Measurements from ENCODE around the gene OR13J1.

The OR13J1 gene

DNA sequence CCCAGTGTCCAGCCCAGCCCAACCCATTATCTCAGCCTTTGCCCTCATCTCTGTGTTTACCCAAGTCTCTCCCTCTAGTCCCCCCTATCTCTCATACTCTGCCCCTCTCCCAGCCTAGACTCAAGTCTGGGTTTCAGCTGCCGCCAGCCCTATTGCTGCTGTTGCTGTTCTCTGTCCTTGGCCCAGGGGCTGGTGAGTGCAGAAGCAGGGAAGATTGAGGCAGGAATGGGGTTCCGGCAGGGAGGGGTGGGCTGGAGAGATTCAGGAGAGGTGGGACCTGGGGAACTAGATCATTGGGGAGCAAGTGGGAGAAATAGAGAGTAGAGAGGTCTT, 40.5 kb downstream of the OR13J1 start:
- DNase-seq, result no peak

DNA sequence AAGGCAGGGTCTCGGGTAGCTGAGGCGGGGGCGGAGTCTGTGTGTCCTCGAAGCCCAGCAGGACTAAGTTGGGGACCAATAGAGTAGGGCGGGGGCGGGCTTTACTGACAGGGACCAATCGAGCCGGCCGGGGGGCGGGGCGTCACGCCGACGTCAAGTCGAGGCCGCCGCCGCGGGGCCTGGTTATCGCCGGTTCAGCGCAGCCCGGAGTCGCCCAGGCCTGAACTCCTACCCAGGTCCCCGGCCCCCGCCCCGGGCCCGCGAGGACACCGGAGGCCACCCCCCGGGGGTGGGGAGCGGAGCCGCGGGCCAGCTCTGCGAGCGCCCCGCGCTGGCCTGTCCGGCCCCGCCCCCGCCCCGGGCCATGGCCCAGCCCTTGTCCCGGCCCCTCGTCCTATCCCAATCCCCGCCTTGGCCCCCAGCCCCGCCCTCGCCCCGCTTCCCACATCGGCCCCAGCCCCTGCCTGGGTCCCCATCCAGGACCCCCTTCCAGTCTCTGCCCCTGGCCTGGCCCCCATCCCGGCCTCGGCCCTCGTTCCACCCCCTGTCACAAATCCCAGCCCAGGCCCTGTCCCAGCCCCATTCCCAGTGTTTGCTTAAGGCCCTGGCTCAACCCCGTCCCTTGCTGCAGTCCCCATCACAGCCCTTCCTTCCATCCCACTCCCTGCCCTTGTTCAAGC, 41.0 kb downstream of the OR13J1 start, which contains the start of gene TMEM8B:
TSS of gene TMEM8B (plus strand) at position 145 of the 680 bp plus-strand sequence. CDS start at position 365, 220 bp downstream.
- peak; percentile 90 for DNase-seq

DNA sequence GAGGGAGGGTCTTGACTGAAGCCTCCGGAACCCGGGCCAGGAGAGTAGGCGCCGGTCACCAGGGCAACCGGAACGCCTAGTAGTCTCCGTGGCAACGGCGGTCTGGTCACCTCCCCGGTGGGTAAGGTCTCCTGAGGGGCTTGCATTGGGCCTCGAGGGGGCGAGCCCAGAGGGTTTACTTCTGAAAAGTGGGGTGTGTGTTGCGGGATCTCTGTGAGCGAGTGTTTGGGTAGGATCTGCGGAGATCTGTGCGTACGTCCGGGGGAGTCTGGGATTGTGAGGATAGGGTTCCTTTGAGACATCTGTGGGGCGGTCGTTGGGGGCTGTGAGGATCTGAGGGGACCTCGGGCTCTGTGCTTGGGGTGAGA, 41.5 kb downstream of the OR13J1 start, which contains the start of gene FAM221B:
TSS of gene FAM221B (minus strand) at position 17 of the 368 bp plus-strand sequence. CDS start 2,571 bp downstream, outside the sequence.
- DNase-seq, result no peak

DNA sequence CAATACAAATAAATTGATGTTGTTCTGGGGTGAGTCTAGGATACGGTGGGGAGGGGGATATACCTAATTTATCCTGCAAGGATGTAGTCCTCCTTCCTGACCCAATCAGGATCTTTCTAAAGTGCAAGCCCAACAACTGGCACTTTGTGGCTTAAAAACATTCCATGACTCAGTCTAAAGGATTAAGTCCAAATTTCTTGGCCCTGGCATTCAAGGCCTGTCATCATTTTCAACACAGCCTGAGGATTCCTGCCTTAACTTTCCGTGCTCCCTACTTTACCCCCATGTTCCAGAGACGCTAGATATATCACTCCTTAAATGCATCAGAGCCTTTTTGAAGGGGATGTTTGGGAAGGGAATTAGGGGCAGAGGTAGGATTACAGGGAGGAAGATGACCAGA, 42.7 kb downstream of the OR13J1 start:
- peak; percentile 70 for DNase-seq

DNA sequence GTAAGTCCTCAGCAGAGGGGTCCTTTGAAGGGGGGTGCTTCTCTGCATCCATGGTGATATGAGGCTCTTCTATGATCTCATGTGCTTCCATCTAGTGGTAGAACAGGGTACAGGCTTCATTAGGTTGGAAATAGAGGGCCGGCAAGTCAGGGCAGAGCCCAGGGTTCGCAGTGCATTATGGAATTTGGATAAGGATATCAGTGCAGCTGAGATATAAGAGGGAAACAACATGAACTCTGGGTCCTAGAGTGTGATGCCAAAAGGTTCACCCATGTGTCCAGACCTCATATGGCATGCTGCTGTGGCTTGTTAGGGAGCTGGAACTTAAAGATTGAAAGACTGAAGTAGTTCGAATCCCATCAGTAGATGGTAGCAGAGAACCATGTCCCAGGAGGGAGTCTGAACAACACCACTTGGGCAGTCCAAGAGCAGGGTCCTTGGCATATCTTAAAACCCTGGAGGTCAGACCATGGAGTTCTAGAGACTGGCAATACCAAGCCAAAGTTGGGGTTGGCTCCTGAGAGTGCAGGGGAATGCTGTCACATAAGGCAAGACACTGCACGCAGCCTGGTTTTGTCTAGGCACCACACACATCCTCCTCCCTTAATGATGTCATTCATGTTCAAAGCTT, 44.0 kb downstream of the OR13J1 start:
- peak; percentile 65 for DNase-seq

DNA sequence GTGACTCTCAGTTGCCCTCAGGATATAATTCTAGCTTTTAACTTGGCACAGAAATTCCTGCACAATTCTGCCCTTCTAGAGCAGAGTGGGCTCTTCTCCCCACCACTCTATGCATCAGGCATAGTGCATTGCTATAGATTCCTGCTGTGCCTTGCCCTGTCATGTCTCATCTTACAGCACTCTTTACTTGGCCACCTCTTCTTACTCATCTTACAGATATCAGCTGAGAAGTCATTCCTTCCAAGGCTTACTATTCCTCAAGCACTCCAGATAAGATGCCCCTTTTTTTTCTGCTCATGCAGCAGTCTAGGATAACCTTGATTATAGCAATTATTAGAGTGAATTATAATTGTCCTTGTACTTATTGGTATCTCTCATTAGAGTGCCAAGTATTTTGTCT, 47.3 kb downstream of the OR13J1 start:
- DNase-seq, result no peak

DNA sequence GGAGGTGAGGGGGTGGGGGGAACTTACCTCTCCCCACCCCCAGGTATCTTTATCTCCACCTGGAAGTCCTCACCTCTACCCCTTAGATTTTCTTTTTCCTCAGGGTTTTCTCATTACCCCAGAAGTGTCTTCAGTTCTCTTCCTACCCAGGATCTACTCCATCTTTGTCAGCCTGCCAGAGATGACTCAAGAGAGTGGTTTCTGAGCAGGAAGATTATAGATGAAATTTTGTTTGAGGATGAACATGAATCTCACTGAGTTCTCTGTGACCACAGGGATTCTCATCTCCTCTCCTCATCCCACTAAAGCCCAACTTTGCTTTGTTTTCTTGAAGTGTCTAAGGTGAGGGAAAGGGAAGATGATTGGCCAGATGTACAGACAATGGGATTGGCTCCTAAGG, 50.1 kb downstream of the OR13J1 start:
- peak; percentile 85 for DNase-seq
